ENCODE results near the gene SPDYE2B.
"Not testable (repeated sequence)": the region's sequence is repeated elsewhere in the genome, so short reads cannot be mapped to it uniquely, and the experiment has no call there.

DNA sequence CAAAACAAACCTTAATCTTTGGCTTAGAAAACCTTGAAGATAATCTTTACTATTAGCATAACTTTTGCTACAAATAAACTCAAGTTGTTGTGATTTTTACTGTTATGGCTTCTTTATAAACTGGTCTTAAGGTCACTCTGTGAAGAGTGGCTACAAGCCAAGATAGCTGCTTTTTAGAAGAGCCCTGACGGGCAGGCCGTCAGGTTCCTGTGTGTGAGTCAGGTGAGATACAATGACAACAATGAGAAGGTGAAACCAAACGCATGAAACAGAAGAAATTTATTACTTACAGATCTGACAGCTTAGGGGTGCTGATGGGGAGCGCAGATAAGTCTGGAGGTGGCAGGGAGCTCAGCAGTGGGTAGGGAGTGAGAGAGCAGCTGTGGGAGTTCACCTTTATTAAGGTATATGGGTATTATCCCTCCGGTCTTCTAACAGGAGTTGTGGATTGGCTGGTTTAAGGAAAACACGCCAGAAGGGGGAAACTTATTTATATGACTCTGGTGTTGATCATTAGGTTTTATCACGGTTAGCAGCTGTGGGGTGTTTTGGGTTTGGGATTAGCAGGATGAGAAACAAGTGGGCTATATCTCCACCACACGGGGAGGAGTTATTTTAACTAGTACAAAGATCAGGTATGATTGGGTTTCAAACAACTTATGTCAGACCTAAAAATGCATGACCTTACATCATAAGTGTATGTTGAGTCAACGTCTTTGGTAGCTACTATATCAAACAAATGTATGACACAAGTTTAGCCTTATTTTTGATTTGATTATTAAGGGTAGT, 49.0 kb downstream of the SPDYE2B start:
- TF ChIP-seq POLR2A (IDR thresholded peaks at IDR 0.05) = not testable (repeated sequence)
- TF ChIP-seq, protein P1, sequence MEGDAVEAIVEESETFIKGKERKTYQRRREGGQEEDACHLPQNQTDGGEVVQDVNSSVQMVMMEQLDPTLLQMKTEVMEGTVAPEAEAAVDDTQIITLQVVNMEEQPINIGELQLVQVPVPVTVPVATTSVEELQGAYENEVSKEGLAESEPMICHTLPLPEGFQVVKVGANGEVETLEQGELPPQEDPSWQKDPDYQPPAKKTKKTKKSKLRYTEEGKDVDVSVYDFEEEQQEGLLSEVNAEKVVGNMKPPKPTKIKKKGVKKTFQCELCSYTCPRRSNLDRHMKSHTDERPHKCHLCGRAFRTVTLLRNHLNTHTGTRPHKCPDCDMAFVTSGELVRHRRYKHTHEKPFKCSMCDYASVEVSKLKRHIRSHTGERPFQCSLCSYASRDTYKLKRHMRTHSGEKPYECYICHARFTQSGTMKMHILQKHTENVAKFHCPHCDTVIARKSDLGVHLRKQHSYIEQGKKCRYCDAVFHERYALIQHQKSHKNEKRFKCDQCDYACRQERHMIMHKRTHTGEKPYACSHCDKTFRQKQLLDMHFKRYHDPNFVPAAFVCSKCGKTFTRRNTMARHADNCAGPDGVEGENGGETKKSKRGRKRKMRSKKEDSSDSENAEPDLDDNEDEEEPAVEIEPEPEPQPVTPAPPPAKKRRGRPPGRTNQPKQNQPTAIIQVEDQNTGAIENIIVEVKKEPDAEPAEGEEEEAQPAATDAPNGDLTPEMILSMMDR (IDR thresholded peaks at IDR 0.05 in 4 of 5, conservative IDR thresholded peaks at IDR 0.05 in 1 of 5) = not testable (repeated sequence)
